Thoracic aorta (tissue), 2 donors: ENCODE results near the gene UGT2B7. TPM values are rescaled to one million over a fixed set of nuclear protein-coding genes. Genes with fewer than 3 reads are reported as not detected.

Source experiments
- ATAC-seq: fragments of 150-250 bp; one replicate; pipeline ENCODE4 v1.8.0; 2017; ENCODE audit warnings: low read depth; ENCODE audit not compliant: insufficient number of reproducible peaks, low FRiP score
- DNase-seq: peaks from one replicate; pipeline ENCODE4 v3.0.0-alpha.2; 2020; ENCODE audit warnings: low spot score
- H3K27ac ChIP-seq, 2 donors: fragments of 200-600 bp; sonication (generic); 1 replicate in 1 of 2; 2 replicates in 1 of 2; pipeline ENCODE4 v1.5.1; 2016; ENCODE audit warnings: mild to moderate bottlenecking in 2 of 2, moderate library complexity in 2 of 2
- H3K27me3 ChIP-seq: fragments of 200-600 bp; sonication (generic); replicated peaks from 2 replicates; pipeline ENCODE4 v1.6.0; 2016; ENCODE audit warnings: mild to moderate bottlenecking; ENCODE audit not compliant: insufficient read depth
- H3K36me3 ChIP-seq: fragments of 200-600 bp; sonication (generic); one replicate; pipeline ENCODE4 v1.5.1; 2016
- H3K4me1 ChIP-seq, 2 donors: fragments of 200-600 bp; sonication (generic); 1 replicate in 1 of 2; 2 replicates in 1 of 2; pipeline versions ENCODE4 v1.5.1 to v1.6.0; 2016; ENCODE audit warnings: low read depth in 2 of 2, mild to moderate bottlenecking in 1 of 2; ENCODE audit not compliant: control insufficient read depth in 1 of 2
- H3K4me3 ChIP-seq: fragments of 200-600 bp; sonication (generic); 2 replicates; pipeline ENCODE4 v1.5.1; 2016; ENCODE audit warnings: mild to moderate bottlenecking
- H3K9me3 ChIP-seq: fragments of 200-600 bp; sonication (generic); 2 replicates; pipeline ENCODE4 v1.5.1; 2016
- total RNA-seq, 2 donors: library from RNA; depleted of rRNA; stranded (reverse); fragments of >200 nt; gene quantifications; one replicate each; pipeline versions ENCODE4 v1.1.0 to v1.2.3, GENCODE V29; 2016
- TF ChIP-seq, protein P1 (sequence below): fragments of 200-600 bp; sonication (generic); IDR thresholded peaks from one replicate; pipeline ENCODE4 v1.5.1; 2019; ENCODE audit warnings: antibody characterized with exemption

Gene UGT2B7
- total RNA-seq, 2 donors from 2014 or later: not detected

DNA sequence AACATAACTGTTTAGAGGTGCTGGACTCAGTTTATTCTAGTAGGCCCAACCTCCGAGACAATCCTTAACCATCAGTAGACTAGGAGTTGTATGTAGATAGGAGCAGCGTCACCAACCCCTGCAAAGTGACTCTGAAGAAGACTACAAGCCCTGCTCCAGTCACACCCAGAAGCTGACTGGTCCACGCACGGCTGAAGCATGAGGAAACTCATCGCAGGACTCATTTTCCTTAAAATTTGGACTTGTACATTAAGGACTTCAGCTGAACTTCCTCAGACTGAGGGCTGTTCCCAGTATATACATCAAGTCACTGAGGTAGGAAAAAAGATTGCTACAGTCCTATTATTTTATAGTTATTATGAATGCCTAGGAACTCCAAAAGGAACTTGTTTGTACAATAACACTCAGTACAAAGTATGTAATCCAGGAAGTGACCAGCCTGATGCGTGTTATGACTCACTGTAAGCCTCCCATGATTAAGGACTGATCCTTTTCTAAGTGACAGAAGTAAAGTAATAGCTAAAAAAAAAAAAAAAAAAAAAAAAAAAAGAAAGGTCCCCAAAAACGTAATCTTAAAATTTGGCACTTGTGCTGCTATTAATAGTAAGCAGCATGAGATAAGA is 41.6 kb upstream of the UGT2B7 start:
- H3K27me3 ChIP-seq: no peaks in the 10 kb centered on the region
- no peak for ATAC-seq
- no peaks in the 10 kb centered on the region for H3K36me3 ChIP-seq
- no peak overlapping the region for H3K4me3 ChIP-seq
- no peak overlapping the region for H3K27ac ChIP-seq
- no peaks in the 10 kb centered on the region for H3K4me1 ChIP-seq
- H3K9me3 ChIP-seq: no peaks in the 10 kb centered on the region
- TF ChIP-seq, protein P1, sequence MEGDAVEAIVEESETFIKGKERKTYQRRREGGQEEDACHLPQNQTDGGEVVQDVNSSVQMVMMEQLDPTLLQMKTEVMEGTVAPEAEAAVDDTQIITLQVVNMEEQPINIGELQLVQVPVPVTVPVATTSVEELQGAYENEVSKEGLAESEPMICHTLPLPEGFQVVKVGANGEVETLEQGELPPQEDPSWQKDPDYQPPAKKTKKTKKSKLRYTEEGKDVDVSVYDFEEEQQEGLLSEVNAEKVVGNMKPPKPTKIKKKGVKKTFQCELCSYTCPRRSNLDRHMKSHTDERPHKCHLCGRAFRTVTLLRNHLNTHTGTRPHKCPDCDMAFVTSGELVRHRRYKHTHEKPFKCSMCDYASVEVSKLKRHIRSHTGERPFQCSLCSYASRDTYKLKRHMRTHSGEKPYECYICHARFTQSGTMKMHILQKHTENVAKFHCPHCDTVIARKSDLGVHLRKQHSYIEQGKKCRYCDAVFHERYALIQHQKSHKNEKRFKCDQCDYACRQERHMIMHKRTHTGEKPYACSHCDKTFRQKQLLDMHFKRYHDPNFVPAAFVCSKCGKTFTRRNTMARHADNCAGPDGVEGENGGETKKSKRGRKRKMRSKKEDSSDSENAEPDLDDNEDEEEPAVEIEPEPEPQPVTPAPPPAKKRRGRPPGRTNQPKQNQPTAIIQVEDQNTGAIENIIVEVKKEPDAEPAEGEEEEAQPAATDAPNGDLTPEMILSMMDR: no peak
- DNase-seq: no peak

- no peaks in the 10 kb centered on the region for H3K27me3 ChIP-seq
- ATAC-seq (no peak), DNase-seq (no peak)
- H3K4me3 ChIP-seq: no peak overlapping the region
- TF ChIP-seq, protein P1: no peak
- H3K4me1 ChIP-seq: no peaks in the 10 kb centered on the region
- no peak overlapping the region for H3K27ac ChIP-seq
- no peaks in the 10 kb centered on the region for H3K9me3 ChIP-seq
- H3K36me3 ChIP-seq: no peaks in the 10 kb centered on the region
Observed at GRCh38 chr4:69056150-69056549, 40.1 kb upstream of the UGT2B7 start.

GRCh38 chr4:69056921-69057550 is 39.2 kb upstream of the UGT2B7 start:
- Histone ChIP-seq H3K27ac (no peak overlapping the region), H3K4me3 (no peak overlapping the region), H3K27me3 (no peaks in the 10 kb centered on the region), H3K36me3 (no peaks in the 10 kb centered on the region), H3K9me3 (no peaks in the 10 kb centered on the region), H3K4me1 (no peaks in the 10 kb centered on the region)
- ATAC-seq (no peak), DNase-seq (no peak)
- TF ChIP-seq, protein P1: no peak

DNA sequence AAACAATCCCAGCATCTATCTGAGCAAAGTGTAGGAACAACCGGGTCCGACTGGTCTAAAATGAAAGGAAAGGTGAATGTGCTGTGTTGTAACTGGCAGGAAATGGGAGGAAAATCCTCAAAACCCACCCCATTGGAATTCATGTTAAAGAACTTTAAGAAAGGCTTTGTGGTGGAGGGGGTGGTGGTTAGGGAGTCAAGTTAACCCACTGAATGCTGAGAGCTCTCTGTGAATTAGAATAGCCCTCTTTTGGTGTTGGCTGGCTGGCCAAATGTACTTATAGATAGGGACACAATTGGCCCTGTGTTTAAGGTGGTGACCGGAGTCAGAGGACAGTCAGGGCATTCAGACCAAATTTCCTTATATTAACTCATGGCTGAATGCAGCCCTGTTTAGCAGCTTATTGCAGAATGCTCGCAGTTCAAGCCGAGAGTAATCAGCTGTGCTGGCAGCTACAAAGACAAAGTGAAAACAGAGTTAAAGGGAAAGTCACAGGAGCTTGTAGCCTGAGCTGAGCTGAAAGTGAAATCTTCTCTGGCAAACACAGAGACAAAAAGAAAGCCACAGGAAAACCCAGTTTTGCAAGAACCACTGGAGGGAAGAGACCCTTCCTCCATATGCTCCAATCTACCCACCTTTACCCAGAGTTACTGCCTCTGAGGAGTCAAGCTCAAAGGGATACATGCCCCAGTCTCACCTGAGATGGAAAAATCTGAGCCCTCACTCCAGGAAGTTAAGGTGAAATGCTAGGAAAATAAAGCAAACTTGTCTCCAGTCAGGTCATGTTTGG is 38.5 kb upstream of the UGT2B7 start:
- Histone ChIP-seq H3K36me3 (no peaks in the 10 kb centered on the region), H3K4me3 (no peak overlapping the region), H3K9me3 (no peaks in the 10 kb centered on the region), H3K4me1 (no peaks in the 10 kb centered on the region), H3K27me3 (no peaks in the 10 kb centered on the region), H3K27ac (no peak overlapping the region)
- ATAC-seq: no peak
- TF ChIP-seq, protein P1: no peak
- no peak for DNase-seq

GRCh38 chr4:69058410-69059059 is 37.7 kb upstream of the UGT2B7 start:
- no peak for ATAC-seq
- DNase-seq: no peak
- Histone ChIP-seq H3K4me3 (no peak overlapping the region), H3K27me3 (no peaks in the 10 kb centered on the region), H3K27ac (no peak overlapping the region), H3K4me1 (no peaks in the 10 kb centered on the region), H3K9me3 (no peaks in the 10 kb centered on the region), H3K36me3 (no peaks in the 10 kb centered on the region)
- TF ChIP-seq, protein P1: no peak
